Pons (tissue), 1 donor: ENCODE data around the gene MAP3K14.
A peak's percentile ranks its signal among the peaks of the same experiment; 100 is the strongest.

ENCODE experiments used
- DNase-seq: peaks from one replicate; pipeline ENCODE4 v3.0.0-alpha.2; 2016; ENCODE audit warnings: low spot score

MAP3K14 gene

DNA sequence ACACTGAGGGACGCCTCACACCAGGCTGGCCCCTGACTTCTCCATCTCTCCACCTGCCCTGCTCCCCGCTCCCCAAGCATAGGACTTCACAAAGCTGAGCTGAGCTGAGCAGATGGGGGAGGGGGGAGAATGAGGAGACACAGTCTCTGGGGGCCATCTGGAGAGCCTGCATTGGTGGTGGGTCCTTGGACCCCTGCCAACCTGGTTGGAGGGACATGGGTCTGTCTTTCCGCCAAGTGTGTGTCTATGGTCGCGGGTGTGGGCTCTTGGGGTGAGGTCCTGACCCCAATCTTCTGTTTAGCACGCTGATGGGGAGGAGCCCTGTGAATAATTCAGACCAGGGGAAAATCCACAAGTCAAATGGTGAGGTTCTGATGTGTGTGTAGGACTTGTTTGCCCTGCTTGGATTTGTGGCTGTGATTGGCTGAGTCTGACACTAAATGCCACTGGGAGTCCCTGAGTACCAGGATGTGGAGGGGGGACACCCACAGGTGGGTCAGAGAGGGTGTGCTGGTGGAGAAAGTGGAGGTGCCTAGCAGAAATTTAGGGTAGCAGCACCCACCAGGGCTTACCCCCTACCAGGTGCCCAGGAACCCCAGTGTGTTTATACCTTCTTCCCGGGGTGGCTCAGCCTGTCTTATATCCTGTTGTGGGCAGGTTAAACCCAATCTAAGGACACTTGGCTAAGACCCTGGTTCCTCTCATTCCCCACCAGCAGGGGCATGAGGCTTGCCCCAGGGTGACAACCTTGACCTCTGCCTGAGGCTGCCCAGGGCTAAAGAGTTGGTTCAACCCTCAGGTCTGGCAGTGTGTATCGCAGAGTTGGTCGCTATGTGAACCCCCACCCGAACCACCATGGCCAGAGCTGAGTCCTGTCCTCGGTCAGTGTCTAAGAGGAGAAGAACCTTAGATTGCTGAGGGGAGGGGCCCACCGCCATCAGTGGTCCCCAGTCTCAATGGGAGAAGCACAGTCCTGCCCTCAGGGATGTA lies 93.0 kb downstream of the MAP3K14 start:
- no peak for DNase-seq

DNA sequence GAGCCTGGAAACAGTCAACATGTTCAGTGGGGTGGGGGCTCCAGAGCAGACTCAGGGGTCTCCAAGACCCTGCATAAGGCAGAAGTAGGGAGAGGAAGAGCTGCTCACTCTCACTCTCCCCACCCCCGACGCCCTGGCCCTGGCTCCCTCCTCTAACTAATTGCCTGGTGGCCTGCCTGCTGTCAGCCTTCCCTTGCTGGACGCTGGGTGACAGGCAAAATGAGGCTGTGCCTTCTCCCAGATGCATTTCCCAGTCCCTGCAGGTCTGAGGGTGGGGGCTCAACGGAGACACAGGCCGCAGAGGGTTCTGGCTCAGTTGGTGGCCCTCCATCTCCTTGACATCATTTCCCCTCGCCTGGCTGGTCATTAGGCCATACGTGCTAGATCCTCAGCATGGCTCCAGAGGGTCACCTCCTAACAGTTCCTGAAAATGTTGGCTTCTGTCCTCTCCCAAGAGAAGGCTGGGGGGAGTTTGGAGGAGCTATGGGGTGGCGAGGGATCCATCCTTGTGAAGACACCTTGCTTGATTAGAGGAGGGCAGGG lies 93.8 kb downstream of the MAP3K14 start:
- no peak for DNase-seq

DNA sequence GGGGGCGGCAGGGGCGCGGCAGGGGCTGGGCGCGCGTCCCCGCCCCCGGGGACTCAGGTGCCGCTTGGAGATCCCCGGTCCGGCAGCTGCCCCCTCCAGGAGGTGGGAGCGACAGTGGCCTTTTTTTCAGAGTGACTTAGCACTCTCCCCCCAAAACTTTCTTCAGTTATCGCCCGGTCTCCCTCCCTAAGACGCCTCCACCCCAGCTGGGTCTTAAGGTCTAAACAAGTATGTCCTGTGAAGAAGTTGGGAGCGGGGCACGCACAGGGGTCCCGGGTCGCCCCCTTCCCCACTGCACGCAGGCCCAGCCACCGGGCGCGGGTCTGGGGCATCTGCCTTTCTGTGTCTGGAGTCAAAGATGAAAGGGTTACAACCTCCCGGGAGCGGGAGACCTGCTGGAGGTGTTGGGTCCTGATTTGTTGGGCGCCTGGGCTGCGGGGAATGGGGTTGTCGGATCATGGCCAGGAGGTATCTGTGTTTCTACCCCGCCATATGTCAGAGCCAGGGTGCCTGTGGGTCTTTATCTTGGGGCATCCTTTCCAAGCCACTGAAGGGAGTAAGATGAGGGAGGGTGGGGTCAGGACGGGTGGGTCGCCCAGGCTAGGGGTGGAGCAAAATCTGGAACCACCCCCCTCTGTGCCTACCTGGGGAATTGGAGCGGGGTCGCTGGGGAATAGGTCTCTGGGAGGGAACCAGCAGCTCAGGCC lies 94.4 kb downstream of the MAP3K14 start:
- DNase-seq: no peak

DNA sequence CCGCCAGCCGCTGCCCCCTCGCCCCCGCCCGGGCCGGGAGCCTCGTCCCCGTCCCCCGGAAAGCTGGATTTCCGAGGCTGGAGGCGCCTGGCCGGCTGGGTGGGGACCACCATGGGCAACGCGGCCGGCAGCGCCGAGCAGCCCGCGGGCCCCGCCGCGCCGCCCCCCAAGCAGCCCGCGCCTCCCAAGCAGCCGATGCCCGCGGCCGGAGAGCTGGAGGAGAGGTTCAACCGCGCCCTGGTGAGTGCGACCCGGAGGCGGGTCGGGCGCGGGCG lies 94.9 kb downstream of the MAP3K14 start:
- DNase-seq: no peak

DNA sequence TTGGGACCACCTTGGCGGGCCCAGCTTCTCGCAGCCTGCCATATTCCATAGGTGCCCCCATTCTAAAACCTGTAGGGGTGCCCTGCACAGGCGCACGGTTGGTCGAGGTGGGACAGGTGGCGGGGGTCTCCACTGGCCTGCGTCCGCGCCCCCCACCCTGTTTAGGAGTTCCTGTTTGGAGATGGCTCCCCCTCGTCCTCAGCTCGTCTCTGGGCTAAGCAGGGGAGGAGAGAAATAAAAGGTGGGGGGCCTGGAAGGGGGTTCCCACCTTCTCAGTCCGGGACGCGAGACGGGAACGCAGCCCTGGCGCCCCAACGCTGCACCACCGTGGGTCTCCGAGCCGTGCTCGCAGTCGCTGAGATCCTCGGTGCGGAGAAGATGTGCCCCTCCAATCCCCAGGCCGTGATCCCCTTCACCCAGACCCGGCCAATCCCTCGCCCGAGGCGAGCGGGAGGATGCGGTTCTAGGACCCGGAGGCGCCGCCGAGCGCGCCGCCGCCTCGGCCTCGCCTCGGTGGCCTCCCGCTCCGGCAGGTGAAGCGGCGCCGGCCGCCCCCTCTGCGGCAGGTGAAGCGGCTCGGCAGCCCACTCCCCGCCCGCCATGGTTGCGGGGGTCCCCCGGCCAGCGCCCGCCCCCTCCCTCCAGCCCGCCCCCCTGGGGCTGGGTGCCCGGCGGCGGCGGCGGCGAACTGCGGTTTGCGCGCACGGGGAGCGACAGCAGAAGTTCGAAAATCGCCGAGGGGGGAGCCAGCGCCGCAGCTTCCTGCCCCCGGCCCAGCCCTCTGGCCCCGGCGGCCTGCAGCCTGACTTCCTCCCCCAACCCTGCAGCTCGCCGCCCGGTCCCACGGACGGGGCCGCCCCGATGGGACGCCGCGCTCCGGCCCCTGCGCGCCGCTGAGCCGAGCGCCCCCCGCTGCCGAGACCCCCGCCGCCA lies 95.5 kb downstream of the MAP3K14 start, which contains the start of gene FMNL1:
TSS of gene FMNL1 (plus strand) at position 805 of the 933 bp plus-strand sequence. CDS start 240 bp downstream, outside the sequence.
- no peak for DNase-seq

DNA sequence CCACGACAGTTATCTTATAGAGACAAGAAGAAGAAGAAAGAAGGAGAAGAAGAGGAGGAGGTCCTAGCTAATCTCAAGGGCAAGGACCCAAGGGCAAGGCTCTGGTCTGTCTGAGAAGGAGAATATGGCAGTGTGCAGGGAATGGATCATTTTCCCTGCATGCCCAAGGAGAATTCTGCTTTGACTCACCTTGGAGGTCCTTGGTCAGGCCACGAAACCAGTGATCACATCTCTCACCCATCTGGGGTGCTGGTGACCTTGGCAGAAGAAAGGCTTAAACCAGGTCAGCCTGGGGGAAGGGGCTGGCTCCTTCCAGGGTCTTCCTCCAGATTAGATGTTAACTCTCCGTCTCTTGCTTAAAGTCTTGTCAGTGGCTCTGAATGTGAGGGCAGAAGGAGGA lies 96.7 kb downstream of the MAP3K14 start:
- DNase-seq: no peak

DNA sequence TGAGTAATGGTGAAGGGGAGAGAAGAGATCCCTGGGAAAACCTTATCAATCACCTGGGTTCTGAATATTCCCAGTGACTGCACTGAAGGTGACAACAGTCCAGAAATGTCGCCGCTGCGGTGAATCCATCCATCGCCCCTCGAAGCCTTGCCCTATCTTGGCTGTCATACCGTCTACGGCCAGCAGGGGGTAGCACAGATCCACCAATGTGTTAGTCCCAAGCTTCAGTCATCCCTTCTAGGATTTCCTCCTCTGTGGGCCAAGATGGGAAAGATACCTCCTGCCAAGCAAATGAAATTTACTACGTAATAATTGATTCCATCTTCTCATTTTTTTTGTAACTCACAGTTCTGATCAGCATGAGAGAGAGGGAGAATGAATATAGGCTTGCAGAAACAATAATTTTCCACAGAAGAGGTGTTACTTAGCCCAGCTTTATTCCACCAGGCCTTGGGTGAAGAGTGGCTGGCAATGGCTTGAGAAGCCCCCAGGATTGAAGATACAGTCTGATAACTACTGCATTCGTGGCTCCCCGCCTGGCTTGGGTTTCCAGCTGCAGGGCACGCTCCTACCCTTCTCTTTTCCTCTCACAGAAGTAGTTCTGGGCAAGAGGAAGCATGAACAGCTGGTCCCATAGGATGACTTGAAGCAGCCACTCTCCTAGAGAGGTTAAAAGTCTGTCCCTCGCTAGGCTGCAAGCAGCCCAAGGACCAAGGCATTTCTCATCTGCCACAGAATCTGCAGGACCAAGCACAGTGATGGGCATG lies 97.7 kb downstream of the MAP3K14 start:
- DNase-seq: peak; percentile 84
